ENCODE measurements around the gene ELL. TPM values are rescaled to one million over a fixed set of nuclear protein-coding genes. Genes with fewer than 3 reads are reported as not detected.

Gene ELL
- total RNA-seq, 2 experiments from 2014 or later, result 46.2 to 46.8 TPM

DNA sequence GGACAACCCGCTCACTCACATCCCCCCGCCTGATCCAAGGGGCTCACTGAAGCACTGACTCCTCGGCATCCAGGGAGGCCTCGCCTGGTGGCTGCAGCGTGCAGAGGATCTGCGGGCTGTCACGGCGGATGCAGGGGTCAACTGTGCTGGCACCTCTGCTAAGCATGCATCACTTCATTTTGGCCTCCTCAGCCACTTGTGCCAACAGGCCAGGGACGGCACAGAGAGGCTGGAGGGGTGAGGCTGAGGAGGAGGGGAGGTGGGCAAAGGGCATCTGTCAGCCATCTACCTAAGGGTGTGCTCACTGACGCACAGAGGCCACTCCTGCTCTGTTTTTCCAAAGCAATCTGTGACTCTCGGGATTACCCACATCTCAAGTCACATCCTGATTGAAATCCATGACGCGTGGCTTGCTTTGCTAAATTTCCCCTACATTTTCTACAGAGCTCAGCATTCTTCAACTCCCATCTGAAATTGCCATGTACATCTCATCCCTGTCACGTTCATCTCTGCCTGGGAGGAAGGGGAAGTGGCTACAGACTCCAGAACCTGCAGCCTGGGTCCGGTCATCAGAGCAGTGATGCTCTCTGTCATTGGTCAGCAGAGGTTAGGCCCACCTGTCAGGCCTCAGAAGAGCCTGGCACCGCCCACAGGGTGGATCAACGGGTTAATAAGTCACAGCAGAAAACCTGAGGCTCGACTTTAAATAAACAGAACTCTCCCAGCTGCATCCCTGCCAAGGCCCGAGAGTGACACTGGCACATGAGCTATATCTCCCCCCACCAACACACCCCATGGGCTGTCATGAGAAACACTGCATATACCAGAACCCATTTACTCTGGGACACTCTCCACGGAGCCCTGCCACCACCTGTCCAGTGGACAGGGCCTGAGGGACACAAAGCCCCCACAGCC is 17.6 kb downstream of the ELL start:
- no peaks in the 10 kb centered on the region for H3K27me3 Mint-ChIP-seq

DNA sequence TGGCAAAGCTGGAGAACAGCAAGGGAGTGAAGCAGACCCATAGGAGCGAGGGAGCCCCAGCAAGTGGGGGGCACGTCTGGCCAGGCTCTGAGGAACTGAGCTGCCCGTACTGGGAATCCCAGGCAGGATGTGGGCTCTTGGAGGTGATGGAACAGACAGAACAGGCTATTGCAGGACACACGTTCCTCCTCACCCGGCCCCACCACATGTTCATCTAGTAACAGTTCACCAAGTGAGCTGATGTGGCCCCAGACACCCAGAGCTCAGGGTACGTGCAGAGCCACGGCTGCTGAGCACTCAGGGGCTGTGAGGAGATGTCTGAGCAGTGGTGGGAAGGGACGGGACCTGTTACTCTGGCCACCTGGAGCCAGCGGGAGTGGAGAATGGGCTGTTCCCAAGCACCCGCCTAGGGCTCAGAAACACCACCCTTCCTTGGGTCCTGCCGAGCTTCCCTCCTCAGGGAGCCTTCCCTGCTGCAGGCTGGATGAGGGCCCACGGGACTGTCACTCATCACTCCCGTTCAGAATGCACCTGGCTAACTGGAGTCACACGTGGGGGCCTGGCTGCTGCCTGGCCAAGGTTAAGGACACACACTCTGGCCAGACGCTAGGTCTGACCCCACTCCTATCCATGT is 18.4 kb downstream of the ELL start:
- intact Hi-C loops (cut with DNase I, micrococcal nuclease), result no loop called here
- Mint-ChIP-seq H3K27me3 (no peaks in the 10 kb centered on the region), H3K27ac (peak overlapping the region; percentile 64), H3K4me3 (no peak overlapping the region), H3K36me3 (ENCODE audit: low read depth) (no peaks in the 10 kb centered on the region), H3K4me1 (ENCODE audit: low read depth) (peaks cover 87% of the 10 kb centered on the region), H3K9me3 (no peaks in the 10 kb centered on the region)
- ATAC-seq (ENCODE audit: poor library complexity) (no peak), DNase-seq (no peak)
- peaks cover 100% of the 10 kb centered on the region for H3K4me1 ChIP-seq (ENCODE audit: insufficient read depth, low read length)
- POLR2A ChIA-PET, result interaction anchor here (2.2 kb wide), 1 partner anchor 7 kb away, joined by 7 read pairs; no protein-coding TSS in a partner anchor
- no peaks in the 10 kb centered on the region for H3K9me3 ChIP-seq (ENCODE audit: control insufficient read depth in 1 of 2, insufficient read depth in 1 of 2, low read length in 2 of 2)
- no peak overlapping the region for H3K4me3 ChIP-seq (ENCODE audit: low read length)
- CTCF ChIA-PET, result interaction anchor here (1.5 to 3.6 kb wide), 2 partner anchors 16 to 344 kb away, joined by 3 to 10 read pairs; no protein-coding TSS in a partner anchor
- TF ChIP-seq, protein P1, sequence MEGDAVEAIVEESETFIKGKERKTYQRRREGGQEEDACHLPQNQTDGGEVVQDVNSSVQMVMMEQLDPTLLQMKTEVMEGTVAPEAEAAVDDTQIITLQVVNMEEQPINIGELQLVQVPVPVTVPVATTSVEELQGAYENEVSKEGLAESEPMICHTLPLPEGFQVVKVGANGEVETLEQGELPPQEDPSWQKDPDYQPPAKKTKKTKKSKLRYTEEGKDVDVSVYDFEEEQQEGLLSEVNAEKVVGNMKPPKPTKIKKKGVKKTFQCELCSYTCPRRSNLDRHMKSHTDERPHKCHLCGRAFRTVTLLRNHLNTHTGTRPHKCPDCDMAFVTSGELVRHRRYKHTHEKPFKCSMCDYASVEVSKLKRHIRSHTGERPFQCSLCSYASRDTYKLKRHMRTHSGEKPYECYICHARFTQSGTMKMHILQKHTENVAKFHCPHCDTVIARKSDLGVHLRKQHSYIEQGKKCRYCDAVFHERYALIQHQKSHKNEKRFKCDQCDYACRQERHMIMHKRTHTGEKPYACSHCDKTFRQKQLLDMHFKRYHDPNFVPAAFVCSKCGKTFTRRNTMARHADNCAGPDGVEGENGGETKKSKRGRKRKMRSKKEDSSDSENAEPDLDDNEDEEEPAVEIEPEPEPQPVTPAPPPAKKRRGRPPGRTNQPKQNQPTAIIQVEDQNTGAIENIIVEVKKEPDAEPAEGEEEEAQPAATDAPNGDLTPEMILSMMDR (IDR thresholded peaks at IDR 0.05), result no peak
- no peaks in the 10 kb centered on the region for H3K27me3 ChIP-seq (ENCODE audit: control insufficient read depth in 1 of 2, insufficient read depth in 2 of 2, low read length in 2 of 2)
- peak overlapping the region in 1 of 2 donors; percentile 30 for H3K27ac ChIP-seq (ENCODE audit: low read depth in 1 of 2, low read length in 2 of 2)
- H3K36me3 ChIP-seq (ENCODE audit: insufficient read depth, low read length), result no peaks in the 10 kb centered on the region

More for the DNA sequence above, 17.6 kb downstream of the ELL start:
- intact Hi-C loops (cut with DNase I, micrococcal nuclease), result no loop called here
- CTCF ChIA-PET, result interaction anchor here (1.1 to 3.6 kb wide), 2 partner anchors 15 to 42 kb away, joined by 3 to 10 read pairs; no protein-coding TSS in a partner anchor
- Histone ChIP-seq H3K9me3 (ENCODE audit: control insufficient read depth in 1 of 2, insufficient read depth in 1 of 2, low read length in 2 of 2) (no peaks in the 10 kb centered on the region), H3K36me3 (ENCODE audit: insufficient read depth, low read length) (no peaks in the 10 kb centered on the region), H3K4me1 (ENCODE audit: insufficient read depth, low read length) (peaks cover 100% of the 10 kb centered on the region), H3K4me3 (ENCODE audit: low read length) (no peak overlapping the region), H3K27ac (ENCODE audit: low read depth in 1 of 2, low read length in 2 of 2) (peak overlapping the region in 1 of 2 donors; percentile 30), H3K27me3 (ENCODE audit: control insufficient read depth in 1 of 2, insufficient read depth in 2 of 2, low read length in 2 of 2) (no peaks in the 10 kb centered on the region)
- POLR2A ChIA-PET, result interaction anchor here (2.2 to 4.2 kb wide), 2 partner anchors 8 to 17 kb away, joined by 7 to 29 read pairs; partner anchors contain the start of gene ELL
- H3K4me3 Mint-ChIP-seq, result no peak overlapping the region
- ATAC-seq (ENCODE audit: poor library complexity) (no peak), DNase-seq (no peak)
- TF ChIP-seq, protein P1 (IDR thresholded peaks at IDR 0.05), result no peak
- H3K27ac Mint-ChIP-seq, result peak overlapping the region; percentile 89
- peaks cover 82% of the 10 kb centered on the region for H3K4me1 Mint-ChIP-seq (ENCODE audit: low read depth)
- no peaks in the 10 kb centered on the region for H3K9me3 Mint-ChIP-seq
- H3K36me3 Mint-ChIP-seq (ENCODE audit: low read depth), result no peaks in the 10 kb centered on the region

DNA sequence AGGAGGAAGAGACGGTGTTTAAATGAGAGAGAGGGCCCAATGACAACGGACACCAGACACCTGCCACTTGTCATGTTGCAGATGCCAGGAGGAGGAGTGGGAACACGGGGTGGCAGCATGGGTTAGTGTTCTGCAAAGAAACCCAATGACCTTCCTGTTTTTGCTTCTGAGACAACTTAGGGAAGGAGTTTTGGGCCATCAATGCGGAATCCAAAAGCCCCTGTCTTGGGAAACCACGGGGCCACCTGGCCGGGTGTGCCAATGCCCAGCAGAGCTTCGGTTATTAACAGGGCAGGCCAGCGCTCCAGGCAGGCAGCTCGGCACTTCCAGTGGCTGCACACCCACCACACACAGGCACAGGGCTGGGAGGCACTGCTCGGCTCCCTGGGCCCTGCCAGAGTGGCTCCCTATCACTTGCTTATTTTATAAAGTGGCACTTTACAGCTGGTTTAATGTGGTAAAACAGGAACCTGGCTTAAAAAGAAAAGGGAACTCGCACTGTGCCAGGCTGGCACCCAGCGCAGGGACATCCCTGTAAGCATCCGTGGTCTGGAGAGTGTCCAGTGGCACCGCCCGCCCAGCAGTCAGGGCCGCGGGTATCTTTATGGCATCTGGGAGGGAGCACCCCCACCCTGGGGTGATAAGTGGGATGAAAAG is 19.1 kb downstream of the ELL start:
- H3K27ac ChIP-seq (ENCODE audit: low read depth in 1 of 2, low read length in 2 of 2), result peak overlapping the region in 1 of 2 donors; percentile 30
- Mint-ChIP-seq H3K27ac (peak overlapping the region; percentile 64), H3K4me3 (peak overlapping the region; percentile 43), H3K9me3 (no peaks in the 10 kb centered on the region), H3K4me1 (ENCODE audit: low read depth) (peaks cover 90% of the 10 kb centered on the region), H3K27me3 (no peaks in the 10 kb centered on the region), H3K36me3 (ENCODE audit: low read depth) (no peaks in the 10 kb centered on the region)
- ATAC-seq (ENCODE audit: poor library complexity), result no peak
- POLR2A ChIA-PET, result no interaction called here
- H3K4me1 ChIP-seq (ENCODE audit: insufficient read depth, low read length), result peaks cover 100% of the 10 kb centered on the region
- no peaks in the 10 kb centered on the region for H3K9me3 ChIP-seq (ENCODE audit: control insufficient read depth in 1 of 2, insufficient read depth in 1 of 2, low read length in 2 of 2)
- H3K27me3 ChIP-seq (ENCODE audit: control insufficient read depth in 1 of 2, insufficient read depth in 2 of 2, low read length in 2 of 2), result no peaks in the 10 kb centered on the region
- TF ChIP-seq, protein P1 (IDR thresholded peaks at IDR 0.05), result no peak
- CTCF ChIA-PET, result interaction anchor here (1.5 to 3.6 kb wide), 2 partner anchors 17 to 345 kb away, joined by 3 to 10 read pairs; no protein-coding TSS in a partner anchor
- DNase-seq, result peak in 2 of 14 experiments; percentile 56
- intact Hi-C loops (cut with DNase I, micrococcal nuclease), result no loop called here
- no peaks in the 10 kb centered on the region for H3K36me3 ChIP-seq (ENCODE audit: insufficient read depth, low read length)
- H3K4me3 ChIP-seq (ENCODE audit: low read length), result no peak overlapping the region

Measured in CD4-positive, alpha-beta T cell (primary cell).